ENCODE measurements around the gene NTPCR. TPM values are rescaled to one million over a fixed set of nuclear protein-coding genes. Genes with fewer than 3 reads are reported as not detected.

NTPCR gene
- total RNA-seq, 2 experiments from 2014 or later: 30.4 to 35.0 TPM

GRCh38 chr1:232992227-232992626 is 41.8 kb downstream of the NTPCR start:
- intact Hi-C loops (cut with micrococcal nuclease): no loop called here
- H3K36me3 Mint-ChIP-seq (ENCODE audit: low read depth): peaks cover 46% of the 10 kb centered on the region
- no peak overlapping the region for H3K27ac Mint-ChIP-seq
- DNase-seq (no peak), ATAC-seq (no peak)
- no peaks in the 10 kb centered on the region for H3K4me1 Mint-ChIP-seq (ENCODE audit: low read depth)
- POLR2A ChIA-PET: no interaction called here
- H3K9me3 Mint-ChIP-seq: peaks cover 20% of the 10 kb centered on the region
- CTCF ChIA-PET: interaction anchor here (1.1 kb wide), 1 partner anchor 39 kb away, joined by 3 read pairs; no protein-coding TSS in a partner anchor
- H3K27me3 Mint-ChIP-seq: no peaks in the 10 kb centered on the region
- TF ChIP-seq CTCF (IDR thresholded peaks at IDR 0.05): no peak
- no peak overlapping the region for H3K4me3 Mint-ChIP-seq

GRCh38 chr1:232993555-232993954 is 43.1 kb downstream of the NTPCR start:
- H3K4me1 Mint-ChIP-seq (ENCODE audit: low read depth): no peaks in the 10 kb centered on the region
- peaks cover 57% of the 10 kb centered on the region for H3K36me3 Mint-ChIP-seq (ENCODE audit: low read depth)
- ChIA-PET CTCF (no interaction called here), POLR2A (interaction anchor here (0.6 kb wide), 1 partner anchor 148 kb away, joined by 3 read pairs; no protein-coding TSS in a partner anchor)
- intact Hi-C loops (cut with micrococcal nuclease): no loop called here
- H3K27me3 Mint-ChIP-seq: no peaks in the 10 kb centered on the region
- no peak overlapping the region for H3K27ac Mint-ChIP-seq
- no peak overlapping the region for H3K4me3 Mint-ChIP-seq
- no peak for TF ChIP-seq CTCF (IDR thresholded peaks at IDR 0.05)
- ATAC-seq (no peak), DNase-seq (no peak)
- H3K9me3 Mint-ChIP-seq: peaks cover 20% of the 10 kb centered on the region

- Mint-ChIP-seq H3K27ac (no peak overlapping the region), H3K4me3 (no peak overlapping the region), H3K27me3 (no peaks in the 10 kb centered on the region), H3K9me3 (peaks cover 20% of the 10 kb centered on the region), H3K36me3 (ENCODE audit: low read depth) (peaks cover 72% of the 10 kb centered on the region), H3K4me1 (ENCODE audit: low read depth) (no peaks in the 10 kb centered on the region)
- no peak for ATAC-seq
- intact Hi-C loops (cut with micrococcal nuclease): no loop called here
- CTCF ChIA-PET: interaction anchor here (0.8 kb wide), 1 partner anchor 14 kb away, joined by 3 read pairs; no protein-coding TSS in a partner anchor
- no peak for TF ChIP-seq CTCF (IDR thresholded peaks at IDR 0.05)
- POLR2A ChIA-PET: no interaction called here
- DNase-seq: no peak
These were observed 44.8 kb downstream of the NTPCR start for GRCh38 chr1:232995189-232995588.

- H3K36me3 Mint-ChIP-seq (ENCODE audit: low read depth): peaks cover 72% of the 10 kb centered on the region
- CTCF ChIA-PET: no interaction called here
These were observed 45.7 kb downstream of the NTPCR start for GRCh38 chr1:232996143-232996542.

GRCh38 chr1:232998138-232998537 is 47.7 kb downstream of the NTPCR start:
- intact Hi-C loops (cut with micrococcal nuclease): no loop called here
- H3K27me3 Mint-ChIP-seq: no peaks in the 10 kb centered on the region
- DNase-seq: no peak
- no peak for ATAC-seq
- no peak for TF ChIP-seq CTCF (IDR thresholded peaks at IDR 0.05)
- no peak overlapping the region for H3K4me3 Mint-ChIP-seq
- ChIA-PET CTCF (no interaction called here), POLR2A (no interaction called here)
- H3K36me3 Mint-ChIP-seq (ENCODE audit: low read depth): peaks cover 67% of the 10 kb centered on the region
- H3K9me3 Mint-ChIP-seq: peaks cover 17% of the 10 kb centered on the region
- no peaks in the 10 kb centered on the region for H3K4me1 Mint-ChIP-seq (ENCODE audit: low read depth)
- no peak overlapping the region for H3K27ac Mint-ChIP-seq

More at GRCh38 chr1:232996143-232996542, 45.7 kb downstream of the NTPCR start:
- intact Hi-C loops (cut with micrococcal nuclease): no loop called here
- Mint-ChIP-seq H3K27me3 (no peaks in the 10 kb centered on the region), H3K4me1 (ENCODE audit: low read depth) (no peaks in the 10 kb centered on the region), H3K4me3 (no peak overlapping the region), H3K27ac (no peak overlapping the region), H3K9me3 (peaks cover 20% of the 10 kb centered on the region)
- ATAC-seq (no peak), DNase-seq (no peak)
- POLR2A ChIA-PET: no interaction called here
- TF ChIP-seq CTCF (IDR thresholded peaks at IDR 0.05): no peak
